GM19455 (cell line): Measurements from ENCODE around the gene ATRX.
"Not testable (repeated sequence)": the region's sequence is repeated elsewhere in the genome, so short reads cannot be mapped to it uniquely, and the experiment has no call there.

Experiments
- ATAC-seq: cut with Tn5 transposase; IDR thresholded peaks from one replicate; pipeline ENCODE4 v1.9.1; 2021; ENCODE audit not compliant: unreplicated experiment

The ATRX gene

GRCh38 chrX:77731821-77732419 is 54.1 kb downstream of the ATRX start:
- no peak for ATAC-seq

GRCh38 chrX:77726095-77726494 is 59.9 kb downstream of the ATRX start:
- ATAC-seq, result not testable (repeated sequence)

- no peak for ATAC-seq
Observed at GRCh38 chrX:77723681-77724080, 62.3 kb downstream of the ATRX start.

- ATAC-seq, result no peak
Observed at GRCh38 chrX:77719388-77719787, 66.6 kb downstream of the ATRX start.

- no peak for ATAC-seq
Observed at GRCh38 chrX:77704881-77705280, 81.1 kb downstream of the ATRX start.

GRCh38 chrX:77698242-77698641 is 87.8 kb downstream of the ATRX start:
- ATAC-seq, result no peak

GRCh38 chrX:77694491-77694890 is 91.5 kb downstream of the ATRX start:
- ATAC-seq, result no peak

GRCh38 chrX:77693594-77693993 is 92.4 kb downstream of the ATRX start:
- ATAC-seq, result no peak

- no peak for ATAC-seq
Observed at GRCh38 chrX:77691916-77692315, 94.1 kb downstream of the ATRX start.

- ATAC-seq, result no peak
Observed at GRCh38 chrX:77689376-77689775, 96.6 kb downstream of the ATRX start.

GRCh38 chrX:77685683-77686082 is 100.3 kb downstream of the ATRX start:
- ATAC-seq, result not testable (repeated sequence)

GRCh38 chrX:77679144-77679543 is 106.9 kb downstream of the ATRX start:
- no peak for ATAC-seq

GRCh38 chrX:77675986-77676385 is 110.0 kb downstream of the ATRX start:
- ATAC-seq, result no peak

GRCh38 chrX:77668391-77669237 is 117.4 kb downstream of the ATRX start:
- no peak for ATAC-seq

GRCh38 chrX:77658886-77659285 is 127.1 kb downstream of the ATRX start:
- ATAC-seq, result no peak

- no peak for ATAC-seq
Observed at GRCh38 chrX:77652095-77652494, 133.9 kb downstream of the ATRX start.

GRCh38 chrX:77640702-77641101 is 145.3 kb downstream of the ATRX start:
- ATAC-seq, result peak; percentile 57

GRCh38 chrX:77639820-77640219 is 146.2 kb downstream of the ATRX start:
- ATAC-seq, result no peak

GRCh38 chrX:77638397-77638796 is 147.6 kb downstream of the ATRX start:
- ATAC-seq, result no peak

- ATAC-seq, result no peak
Observed at GRCh38 chrX:77635373-77635772, 150.6 kb downstream of the ATRX start.

- no peak for ATAC-seq
Observed at GRCh38 chrX:77628294-77629025, 157.6 kb downstream of the ATRX start.

- ATAC-seq, result no peak
Observed at GRCh38 chrX:77622672-77623071, 163.3 kb downstream of the ATRX start.
